Right renal cortex interstitium (tissue), 3 donors: ENCODE results near the gene ZBTB3. TPM values are rescaled to one million over a fixed set of nuclear protein-coding genes. Genes with fewer than 3 reads are reported as not detected.

Experiments
- polyA plus RNA-seq, 3 donors: library from polyadenylated mRNA; unstranded; fragments of 120-200 nt; gene quantifications; one replicate each; pipeline ENCODE4 v1.2.1, GENCODE V29; 2013; ENCODE audit not compliant: insufficient read length in 3 of 3

Gene ZBTB3
- polyA plus RNA-seq, 3 donors = 6.8 to 9.1 (median 7.0) TPM

Other genes starting within 250 kb of the ZBTB3 start
- 100 to 1,000 TPM; 204 to 222 (median 220) TPM for gene AHNAK, start 207.4 kb downstream of the ZBTB3 start, polyA plus RNA-seq
- gene EEF1G, start 180.3 kb downstream of the ZBTB3 start, polyA plus RNA-seq = 1,000 to 10,000 TPM; 2,168 to 2,372 (median 2,294) TPM
- 10 to 100 TPM; 17.9 to 21.5 (median 19.0) TPM for gene TUT1, start 162.6 kb downstream of the ZBTB3 start, polyA plus RNA-seq
- gene MTA2, start 152.3 kb downstream of the ZBTB3 start, polyA plus RNA-seq = 10 to 100 TPM; 90.2 to 96.7 (median 96.2) TPM
- gene EML3, start 141.4 kb downstream of the ZBTB3 start, polyA plus RNA-seq = 10 to 100 TPM; 24.4 to 32.6 (median 26.1) TPM
- gene ROM1, start 140.9 kb downstream of the ZBTB3 start, polyA plus RNA-seq = 1 to 10 TPM; 2.7 to 3.6 (median 3.6) TPM
- gene B3GAT3, start 132.2 kb downstream of the ZBTB3 start, polyA plus RNA-seq = 10 to 100 TPM; 23.1 to 27.0 (median 25.0) TPM
- 100 to 1,000 TPM; 390 to 407 (median 396) TPM for gene GANAB, start 107.5 kb downstream of the ZBTB3 start, polyA plus RNA-seq
- gene INTS5, start 100.9 kb downstream of the ZBTB3 start, polyA plus RNA-seq = 10 to 100 TPM; 19.0 to 21.3 (median 19.4) TPM
- gene C11orf98, start 89.0 kb downstream of the ZBTB3 start, polyA plus RNA-seq = 10 to 100 TPM; 47.0 to 57.9 (median 51.7) TPM
- 1 to 10 TPM; 3.9 to 5.6 (median 4.3) TPM for gene CSKMT, start 88.8 kb downstream of the ZBTB3 start, polyA plus RNA-seq
- gene UQCC3, start 82.5 kb downstream of the ZBTB3 start, polyA plus RNA-seq = 1 to 10 TPM; 6.6 to 8.4 (median 6.8) TPM
- 1 to 10 TPM; 5.4 to 8.2 (median 6.1) TPM for gene LBHD1, start 81.9 kb downstream of the ZBTB3 start, polyA plus RNA-seq
- gene UBXN1, start 75.1 kb downstream of the ZBTB3 start, polyA plus RNA-seq = 100 to 1,000 TPM; 160 to 169 (median 161) TPM
- under 1 TPM; 0.78 to 0.95 (median 0.85) TPM for gene LRRN4CL, start 64.6 kb downstream of the ZBTB3 start, polyA plus RNA-seq
- gene BSCL2, start 46.7 kb downstream of the ZBTB3 start, polyA plus RNA-seq = 10 to 100 TPM; 65.2 to 74.4 (median 71.1) TPM
- gene GNG3, start 46.5 kb downstream of the ZBTB3 start, polyA plus RNA-seq = 1 to 10 TPM; 1.5 to 1.9 (median 1.7) TPM
- 10 to 100 TPM; 78.7 to 83.8 (median 81.4) TPM for gene HNRNPUL2, start 26.7 kb downstream of the ZBTB3 start, polyA plus RNA-seq
- gene TTC9C, start 25.7 kb downstream of the ZBTB3 start, polyA plus RNA-seq = 10 to 100 TPM; 35.2 to 42.4 (median 38.0) TPM
- 100 to 1,000 TPM; 173 to 180 (median 179) TPM for gene POLR2G, start 7.4 kb upstream of the ZBTB3 start, polyA plus RNA-seq
- 10 to 100 TPM; 27.9 to 30.9 (median 28.4) TPM for gene TAF6L, start 17.2 kb upstream of the ZBTB3 start, polyA plus RNA-seq
- 10 to 100 TPM; 66.4 to 71.6 (median 67.9) TPM for gene TMEM179B, start 33.2 kb upstream of the ZBTB3 start, polyA plus RNA-seq
- gene TMEM223, start 37.8 kb upstream of the ZBTB3 start, polyA plus RNA-seq = 10 to 100 TPM; 22.5 to 26.6 (median 26.3) TPM
- gene NXF1, start 51.3 kb upstream of the ZBTB3 start, polyA plus RNA-seq = 100 to 1,000 TPM; 107 to 140 (median 121) TPM
- 10 to 100 TPM; 50.3 to 54.5 (median 51.4) TPM for gene STX5, start 77.9 kb upstream of the ZBTB3 start, polyA plus RNA-seq
- under 1 TPM; 0.28 to 0.43 (median 0.33) TPM for gene TEX54, start 78.7 kb upstream of the ZBTB3 start, polyA plus RNA-seq
- gene WDR74, start 85.4 kb upstream of the ZBTB3 start, polyA plus RNA-seq = 10 to 100 TPM; 31.2 to 36.0 (median 33.7) TPM
- gene SLC3A2, start 126.7 kb upstream of the ZBTB3 start, polyA plus RNA-seq = 100 to 1,000 TPM; 209 to 222 (median 211) TPM
- under 1 TPM in 2 of 3 donors, not detected in 1; 0.04 to 0.15 TPM for gene CHRM1, start 167.2 kb upstream of the ZBTB3 start, polyA plus RNA-seq
- 10 to 100 TPM; 18.8 to 34.7 (median 31.3) TPM for gene SLC22A6, start 230.8 kb upstream of the ZBTB3 start, polyA plus RNA-seq